HL-60 (cell line): ENCODE data around the gene ZNF132.

Experiments used
- DNase-seq, 2 experiments: peaks; one replicate each; pipeline ENCODE4 v3.0.0-alpha.2; 2010 to 2020; ENCODE audit warnings: low read depth in 1 of 2, low spot score in 1 of 2
- H3K27ac ChIP-seq: fragments of 250-450 bp; sonication (Bioruptor Pico); replicated peaks from 2 replicates; pipeline ENCODE4 v1.5.1; 2020; ENCODE audit warnings: mild to moderate bottlenecking, moderate library complexity
- H3K27me3 ChIP-seq: fragments of 250-450 bp; sonication (Bioruptor Pico); 2 replicates; pipeline ENCODE4 v1.5.1; 2021; ENCODE audit warnings: mild to moderate bottlenecking, moderate library complexity; ENCODE audit not compliant: insufficient read depth, poor library complexity, severe bottlenecking
- H3K4me3 ChIP-seq: replicated peaks from 2 replicates; pipeline ENCODE4 v1.5.1; 2011; ENCODE audit warnings: mild to moderate bottlenecking, control low read depth, low read length; ENCODE audit not compliant: insufficient read depth
- GABPA ChIP-seq: IDR thresholded peaks from 2 replicates; pipeline ENCODE4 v1.6.1; 2012; ENCODE audit warnings: low read depth
- POLR2AphosphoS5 ChIP-seq: IDR thresholded peaks from 2 replicates; pipeline ENCODE4 v1.6.1; 2012; ENCODE audit warnings: low read depth
- SPI1 ChIP-seq: IDR thresholded peaks from 2 replicates; pipeline ENCODE4 v1.6.1; 2012; ENCODE audit warnings: low read depth, mild to moderate bottlenecking, borderline replicate concordance
- TF ChIP-seq, protein P1 (sequence below): IDR thresholded peaks from one replicate; pipeline ENCODE4 v1.5.1; 2011; ENCODE audit warnings: low read length, control low read depth, inconsistent platforms; ENCODE audit not compliant: insufficient read depth
- TF ChIP-seq, protein P2 (sequence below): IDR thresholded peaks from 2 replicates; pipeline ENCODE4 v1.6.1; 2012; ENCODE audit warnings: low read depth; ENCODE audit not compliant: insufficient replicate concordance

Gene ZNF132

DNA sequence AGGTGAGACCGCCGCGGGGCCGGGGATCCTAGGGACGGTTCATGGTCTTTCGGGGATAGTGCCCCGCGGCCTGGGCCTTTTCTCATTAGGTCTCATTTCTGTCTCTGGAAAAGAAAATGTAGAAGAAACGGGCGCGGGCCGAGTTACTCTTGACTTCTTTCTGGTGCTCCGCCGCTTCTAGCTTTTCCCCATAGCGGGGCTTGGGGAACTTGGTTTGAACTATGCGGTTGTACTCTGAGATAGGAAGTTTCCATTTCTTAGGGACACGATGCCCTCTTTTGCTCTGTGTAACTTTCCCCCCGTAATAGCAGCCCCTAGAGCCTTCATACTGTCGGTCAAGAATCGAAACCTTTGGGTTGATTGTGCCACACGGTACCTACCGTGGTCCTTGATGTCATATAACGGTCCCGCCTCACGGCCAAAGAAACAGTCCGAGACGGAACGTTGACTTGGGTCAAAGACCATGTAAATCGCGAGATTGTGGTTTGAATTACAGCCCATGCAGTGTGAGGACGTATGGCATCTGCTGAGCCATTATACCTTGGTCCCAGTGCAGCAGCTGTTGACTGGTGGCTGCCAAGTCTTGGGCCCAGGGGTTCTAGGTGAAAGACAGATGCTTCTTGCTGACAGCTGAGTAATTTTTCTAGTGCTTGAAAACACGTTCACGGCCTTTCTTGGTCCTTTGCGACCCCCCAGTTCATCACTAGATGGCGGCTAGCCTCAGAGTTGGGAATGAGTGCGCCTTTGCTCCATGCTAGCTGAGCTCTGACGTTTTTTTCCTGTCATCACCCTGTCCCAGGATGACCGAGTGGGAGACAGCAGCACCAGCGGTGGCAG, 52.4 kb downstream of the ZNF132 start:
- Histone ChIP-seq H3K27ac (peak overlapping the region; percentile 98), H3K4me3 (peak overlapping the region; percentile 81), H3K27me3 (no peaks in the 10 kb centered on the region)
- DNase-seq, result no peak
- TF ChIP-seq, protein P1, sequence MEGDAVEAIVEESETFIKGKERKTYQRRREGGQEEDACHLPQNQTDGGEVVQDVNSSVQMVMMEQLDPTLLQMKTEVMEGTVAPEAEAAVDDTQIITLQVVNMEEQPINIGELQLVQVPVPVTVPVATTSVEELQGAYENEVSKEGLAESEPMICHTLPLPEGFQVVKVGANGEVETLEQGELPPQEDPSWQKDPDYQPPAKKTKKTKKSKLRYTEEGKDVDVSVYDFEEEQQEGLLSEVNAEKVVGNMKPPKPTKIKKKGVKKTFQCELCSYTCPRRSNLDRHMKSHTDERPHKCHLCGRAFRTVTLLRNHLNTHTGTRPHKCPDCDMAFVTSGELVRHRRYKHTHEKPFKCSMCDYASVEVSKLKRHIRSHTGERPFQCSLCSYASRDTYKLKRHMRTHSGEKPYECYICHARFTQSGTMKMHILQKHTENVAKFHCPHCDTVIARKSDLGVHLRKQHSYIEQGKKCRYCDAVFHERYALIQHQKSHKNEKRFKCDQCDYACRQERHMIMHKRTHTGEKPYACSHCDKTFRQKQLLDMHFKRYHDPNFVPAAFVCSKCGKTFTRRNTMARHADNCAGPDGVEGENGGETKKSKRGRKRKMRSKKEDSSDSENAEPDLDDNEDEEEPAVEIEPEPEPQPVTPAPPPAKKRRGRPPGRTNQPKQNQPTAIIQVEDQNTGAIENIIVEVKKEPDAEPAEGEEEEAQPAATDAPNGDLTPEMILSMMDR, result no peak
- TF ChIP-seq, protein P2, sequence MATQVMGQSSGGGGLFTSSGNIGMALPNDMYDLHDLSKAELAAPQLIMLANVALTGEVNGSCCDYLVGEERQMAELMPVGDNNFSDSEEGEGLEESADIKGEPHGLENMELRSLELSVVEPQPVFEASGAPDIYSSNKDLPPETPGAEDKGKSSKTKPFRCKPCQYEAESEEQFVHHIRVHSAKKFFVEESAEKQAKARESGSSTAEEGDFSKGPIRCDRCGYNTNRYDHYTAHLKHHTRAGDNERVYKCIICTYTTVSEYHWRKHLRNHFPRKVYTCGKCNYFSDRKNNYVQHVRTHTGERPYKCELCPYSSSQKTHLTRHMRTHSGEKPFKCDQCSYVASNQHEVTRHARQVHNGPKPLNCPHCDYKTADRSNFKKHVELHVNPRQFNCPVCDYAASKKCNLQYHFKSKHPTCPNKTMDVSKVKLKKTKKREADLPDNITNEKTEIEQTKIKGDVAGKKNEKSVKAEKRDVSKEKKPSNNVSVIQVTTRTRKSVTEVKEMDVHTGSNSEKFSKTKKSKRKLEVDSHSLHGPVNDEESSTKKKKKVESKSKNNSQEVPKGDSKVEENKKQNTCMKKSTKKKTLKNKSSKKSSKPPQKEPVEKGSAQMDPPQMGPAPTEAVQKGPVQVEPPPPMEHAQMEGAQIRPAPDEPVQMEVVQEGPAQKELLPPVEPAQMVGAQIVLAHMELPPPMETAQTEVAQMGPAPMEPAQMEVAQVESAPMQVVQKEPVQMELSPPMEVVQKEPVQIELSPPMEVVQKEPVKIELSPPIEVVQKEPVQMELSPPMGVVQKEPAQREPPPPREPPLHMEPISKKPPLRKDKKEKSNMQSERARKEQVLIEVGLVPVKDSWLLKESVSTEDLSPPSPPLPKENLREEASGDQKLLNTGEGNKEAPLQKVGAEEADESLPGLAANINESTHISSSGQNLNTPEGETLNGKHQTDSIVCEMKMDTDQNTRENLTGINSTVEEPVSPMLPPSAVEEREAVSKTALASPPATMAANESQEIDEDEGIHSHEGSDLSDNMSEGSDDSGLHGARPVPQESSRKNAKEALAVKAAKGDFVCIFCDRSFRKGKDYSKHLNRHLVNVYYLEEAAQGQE, result no peak
- TF ChIP-seq GABPA (no peak), SPI1 (no peak)

GRCh38 chr19:58386576-58387337, 53.2 kb downstream of the ZNF132 start, which contains the start of gene RPS5:
Gene RPS5, plus strand, starts transcription at chr19:58387269. Its CDS starts 869 bp downstream, at chr19:58388138.
- Histone ChIP-seq H3K27me3 (no peaks in the 10 kb centered on the region), H3K27ac (peak within 1 kb of the TSS; percentile 98), H3K4me3 (peak within 1 kb of the TSS; percentile 81)
- TF ChIP-seq GABPA (peak; percentile 88), SPI1 (no peak), POLR2AphosphoS5 (peak; percentile 95)
- TF ChIP-seq, protein P1, result no peak
- TF ChIP-seq, protein P2, result peak; percentile 73
- peak; percentile 99 for DNase-seq

DNA sequence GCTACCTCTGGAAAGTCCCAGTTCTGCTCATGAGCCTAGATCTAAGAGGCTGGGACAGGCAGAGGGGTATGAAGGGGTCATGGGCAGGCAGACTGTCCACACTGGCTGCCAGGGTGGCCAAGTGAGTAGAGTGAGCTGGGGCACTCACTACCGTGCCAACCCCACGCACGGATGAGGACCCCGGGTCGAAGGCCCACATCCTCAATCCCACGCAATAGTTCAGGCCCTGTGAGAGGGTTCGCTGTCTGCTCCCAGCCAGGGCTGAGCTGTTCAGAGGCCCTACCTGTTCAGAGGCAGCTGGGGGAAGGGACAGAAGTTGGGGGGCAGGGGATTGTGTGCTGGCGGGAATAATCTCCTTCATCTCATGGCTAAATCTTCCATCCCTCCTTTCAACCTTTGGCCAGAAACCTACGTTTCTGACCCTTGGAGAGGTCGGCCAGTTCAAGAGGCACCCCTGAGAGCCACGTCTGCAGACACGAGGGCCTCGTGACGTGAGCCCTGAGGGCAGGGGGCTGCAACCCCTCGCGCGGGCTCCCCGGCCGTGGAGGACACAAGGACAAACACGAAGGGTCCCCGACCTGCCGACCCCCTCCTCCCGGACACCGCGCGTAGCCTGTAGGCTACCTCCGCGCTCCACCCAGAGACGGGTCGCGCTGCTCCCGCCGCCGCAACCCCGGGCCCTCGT, 53.9 kb downstream of the ZNF132 start:
- TF ChIP-seq GABPA (no peak), POLR2AphosphoS5 (no peak), SPI1 (no peak)
- TF ChIP-seq, protein P1, result no peak
- TF ChIP-seq, protein P2, result no peak
- no peaks in the 10 kb centered on the region for H3K27me3 ChIP-seq
- peak in 1 of 2 experiments; percentile 18 for DNase-seq
- peak overlapping the region; percentile 98 for H3K27ac ChIP-seq
- H3K4me3 ChIP-seq, result peak overlapping the region; percentile 43
